Measurements from ENCODE around the gene TNFSF8.

DNA sequence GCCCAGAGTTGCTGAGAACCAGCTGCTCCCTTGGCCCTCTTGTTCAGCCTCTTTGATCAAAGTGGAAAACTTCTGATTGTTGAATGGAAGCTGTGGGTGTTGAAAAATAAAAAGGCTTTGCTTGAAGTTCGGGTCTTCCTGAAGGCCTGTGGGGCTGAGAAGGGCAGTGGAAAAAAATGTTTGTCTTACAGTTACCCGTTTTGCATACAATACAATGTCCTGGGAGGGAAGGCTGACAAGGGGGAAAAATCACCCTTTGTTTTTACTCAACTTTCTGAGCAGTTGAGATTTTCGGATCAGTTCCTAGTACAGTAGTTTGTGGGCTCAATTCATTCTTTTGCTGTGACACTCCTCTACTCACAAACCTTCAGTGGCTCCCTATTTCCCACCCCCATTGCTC lies 2.1 kb upstream of the TNFSF8 start:
- TF ChIP-seq TSHZ2 (CRISPR knock-in tag; IDR thresholded peaks at IDR 0.05) = no peak
- TF ChIP-seq ZFP30 (CRISPR knock-in tag; IDR thresholded peaks at IDR 0.05) = no peak
- TF ChIP-seq ISL1 (CRISPR knock-in tag; IDR thresholded peaks at IDR 0.05) = no peak
- no peak for TF ChIP-seq CREB5 (CRISPR knock-in tag; IDR thresholded peaks at IDR 0.05; ENCODE audit: low read depth)
- TF ChIP-seq GLIS3 (CRISPR knock-in tag; IDR thresholded peaks at IDR 0.05) = no peak
- no peak for TF ChIP-seq TCF4 (CRISPR knock-in tag; IDR thresholded peaks at IDR 0.05; ENCODE audit: borderline replicate concordance)
- no peak for TF ChIP-seq RARB (CRISPR knock-in tag; IDR thresholded peaks at IDR 0.05)
- no peak for TF ChIP-seq PATZ1 (CRISPR knock-in tag; IDR thresholded peaks at IDR 0.05; ENCODE audit: borderline replicate concordance)
- TF ChIP-seq ZNF70 (CRISPR knock-in tag; IDR thresholded peaks at IDR 0.05) = no peak
- TF ChIP-seq ZFP3 (CRISPR knock-in tag; IDR thresholded peaks at IDR 0.05) = no peak
- TF ChIP-seq CSDC2 (CRISPR knock-in tag; IDR thresholded peaks at IDR 0.05) = no peak
- TF ChIP-seq ARNTL (CRISPR knock-in tag; IDR thresholded peaks at IDR 0.05; ENCODE audit: borderline replicate concordance, low read depth) = no peak
- TF ChIP-seq PPARA (CRISPR knock-in tag; IDR thresholded peaks at IDR 0.05; ENCODE audit: borderline replicate concordance) = no peak
